ENCODE data around the gene KDM1B.

The KDM1B gene

DNA sequence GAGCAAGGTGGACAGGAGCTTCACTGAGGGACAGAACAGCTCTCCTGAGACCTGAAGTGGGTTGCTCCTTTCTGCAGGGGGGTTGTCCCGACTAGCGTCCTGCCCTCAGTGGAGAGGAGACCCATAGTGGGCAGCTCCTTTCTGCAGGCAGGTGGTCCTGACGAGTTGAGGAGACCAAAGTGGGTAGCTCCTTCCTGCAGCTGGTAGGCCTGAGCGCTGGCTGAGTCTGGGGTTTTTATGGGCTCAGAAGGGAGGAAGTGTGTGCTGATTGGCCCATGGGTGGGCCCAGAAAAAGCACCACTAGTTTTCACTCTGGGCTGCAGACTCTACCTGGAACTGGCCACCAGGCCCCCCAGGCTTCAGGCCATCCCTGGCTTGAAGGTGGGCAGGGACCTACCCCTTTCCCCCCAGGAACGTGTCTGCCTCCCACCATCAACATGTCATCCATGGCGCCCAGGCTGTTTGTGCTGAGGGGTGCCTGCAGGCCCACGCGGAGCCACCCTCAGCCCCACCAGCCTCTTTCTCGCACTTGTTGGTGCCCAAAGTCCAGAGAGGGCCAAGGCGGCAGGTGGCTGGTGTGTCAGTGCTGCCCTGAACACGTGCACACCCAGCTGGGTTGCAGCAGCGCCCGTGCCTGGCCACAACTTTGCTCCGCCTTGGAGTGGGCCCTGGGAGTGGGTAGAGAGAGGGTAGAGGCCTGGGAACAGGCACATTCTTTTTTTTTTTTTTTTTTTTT lies 110.7 kb downstream of the KDM1B start:
- no peak for DNase-seq

DNA sequence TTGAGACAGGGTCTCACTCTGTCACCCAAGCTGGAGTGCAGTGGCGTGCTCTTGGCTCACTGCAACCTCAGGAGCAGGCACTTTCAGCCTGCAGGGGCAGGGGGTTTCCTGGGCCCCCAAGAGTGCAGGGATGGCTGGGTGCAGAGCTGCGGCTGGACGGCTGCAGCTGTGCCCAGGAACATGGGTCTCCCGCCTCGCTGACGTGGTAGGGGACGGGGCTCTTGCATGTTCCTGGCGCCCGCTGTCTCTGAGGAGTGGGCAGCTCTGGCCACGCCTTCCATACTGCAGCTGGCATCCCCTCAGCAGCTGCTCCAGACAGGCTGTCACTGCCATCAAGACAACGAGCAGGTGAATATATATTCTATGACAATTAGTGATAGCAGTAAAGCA lies 111.3 kb downstream of the KDM1B start:
- no peak for DNase-seq

DNA sequence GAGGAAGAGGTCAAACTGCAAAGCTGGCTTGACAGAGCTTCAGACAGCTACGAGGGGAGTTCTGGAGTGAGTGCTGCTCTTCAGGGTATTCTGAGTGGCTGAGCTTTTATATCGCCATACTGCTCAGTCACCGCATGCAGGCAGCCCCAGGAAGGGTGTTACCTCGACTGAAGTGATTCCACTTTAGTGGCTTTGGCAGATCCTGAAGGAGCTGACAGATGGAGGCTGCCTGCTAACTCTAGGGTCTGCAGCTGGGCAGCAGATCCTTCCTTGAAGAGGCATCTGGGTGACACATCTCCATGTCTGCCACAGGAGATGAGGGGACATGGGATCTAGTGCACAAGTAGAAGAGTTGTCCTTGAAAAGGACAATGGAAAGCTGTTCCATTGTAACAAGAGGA lies 112.8 kb downstream of the KDM1B start:
- no peak for DNase-seq

DNA sequence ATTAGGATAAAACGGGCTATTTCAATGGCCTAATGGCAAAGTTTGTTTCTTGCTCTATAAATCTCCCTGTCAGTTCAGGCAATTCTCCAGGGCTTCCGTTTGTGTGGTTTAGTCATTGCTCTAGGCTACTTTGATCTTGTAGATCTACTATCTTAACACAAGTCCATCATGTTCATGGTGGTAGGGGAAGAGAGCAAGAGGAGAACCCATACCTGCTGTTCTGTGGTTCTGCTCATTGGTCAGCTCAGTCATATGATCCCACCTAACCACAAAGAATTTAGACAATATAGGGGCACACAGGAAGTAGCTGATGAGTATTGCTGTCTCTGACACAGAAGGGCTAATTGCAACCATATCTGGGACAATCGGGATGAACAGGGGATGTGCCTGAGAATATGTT lies 114.0 kb downstream of the KDM1B start:
- peak; percentile 22 for DNase-seq

DNA sequence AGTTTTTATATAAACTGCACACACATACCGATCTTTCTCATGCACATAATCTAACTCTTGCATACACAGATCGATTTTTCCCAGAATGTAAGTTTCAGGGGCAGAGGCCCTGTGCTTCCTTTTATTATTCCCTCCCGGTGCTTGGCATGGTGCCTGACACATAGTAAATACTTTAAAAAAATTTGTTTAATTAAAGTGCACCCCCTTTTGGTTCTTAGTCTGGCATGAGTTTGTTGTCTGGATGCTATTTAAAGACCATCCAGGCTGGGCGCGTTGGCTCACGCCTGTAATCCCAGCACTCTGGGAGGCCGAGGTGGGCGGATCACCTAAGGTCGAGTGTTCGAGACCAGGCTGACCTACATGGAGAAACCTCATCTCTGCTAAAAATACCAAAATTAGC lies 114.5 kb downstream of the KDM1B start:
- DNase-seq: no peak

DNA sequence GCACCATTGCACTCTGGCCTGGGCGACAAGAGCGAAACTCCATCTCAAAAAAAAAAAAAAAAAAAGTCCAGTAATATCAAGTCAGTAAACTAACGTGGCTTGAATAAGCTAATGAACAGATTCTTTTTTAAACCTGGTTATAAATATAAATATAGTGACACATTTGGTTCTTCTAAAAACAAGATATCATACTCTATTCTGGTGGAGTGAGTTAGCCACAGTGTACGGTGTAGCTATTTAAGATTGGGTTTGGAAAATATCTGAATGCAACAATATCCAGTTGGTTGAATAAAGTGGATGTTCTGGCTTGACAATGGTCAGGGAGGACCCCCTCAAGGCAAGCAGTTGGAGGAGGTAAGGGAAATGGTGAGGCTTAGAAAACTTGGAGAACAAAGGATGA lies 115.0 kb downstream of the KDM1B start:
- DNase-seq: no peak
